ENCODE data around the gene ALOX15B. TPM values are rescaled to one million over a fixed set of nuclear protein-coding genes. Genes with fewer than 3 reads are reported as not detected.
A peak's percentile ranks its signal among the peaks of the same experiment; 100 is the strongest.

The ALOX15B gene
- polyA plus RNA-seq, 3 donors, result 1.7 to 2.8 (median 2.0) TPM

GRCh38 chr17:8053600-8053999 is 14.7 kb downstream of the ALOX15B start:
- H3K9me3 ChIP-seq (replicated peaks in 1 of 2; ENCODE audit: control insufficient read depth in 1 of 2, insufficient read depth in 1 of 2, low read length in 2 of 2), result no peaks in the 10 kb centered on the region
- Mint-ChIP-seq H3K9me3 (no peaks in the 10 kb centered on the region), H3K36me3 (peaks cover 0 to under 1% of the 10 kb centered on the region in 2 donors), H3K4me1 (peaks cover 35% of the 10 kb centered on the region), H3K27ac (no peak overlapping the region), H3K27me3 (ENCODE audit: low read depth in 3 of 3) (peaks cover 0 to 3% (median 0%) of the 10 kb centered on the region in 3 donors), H3K4me3 (no peak overlapping the region)
- 98% methylated on average over 7 of the region's 7 CpGs for WGBS (ENCODE audit: insufficient coverage)
- no peaks in the 10 kb centered on the region for H3K79me2 ChIP-seq (ENCODE audit: insufficient read depth, low read length)
- TF ChIP-seq, protein P1, sequence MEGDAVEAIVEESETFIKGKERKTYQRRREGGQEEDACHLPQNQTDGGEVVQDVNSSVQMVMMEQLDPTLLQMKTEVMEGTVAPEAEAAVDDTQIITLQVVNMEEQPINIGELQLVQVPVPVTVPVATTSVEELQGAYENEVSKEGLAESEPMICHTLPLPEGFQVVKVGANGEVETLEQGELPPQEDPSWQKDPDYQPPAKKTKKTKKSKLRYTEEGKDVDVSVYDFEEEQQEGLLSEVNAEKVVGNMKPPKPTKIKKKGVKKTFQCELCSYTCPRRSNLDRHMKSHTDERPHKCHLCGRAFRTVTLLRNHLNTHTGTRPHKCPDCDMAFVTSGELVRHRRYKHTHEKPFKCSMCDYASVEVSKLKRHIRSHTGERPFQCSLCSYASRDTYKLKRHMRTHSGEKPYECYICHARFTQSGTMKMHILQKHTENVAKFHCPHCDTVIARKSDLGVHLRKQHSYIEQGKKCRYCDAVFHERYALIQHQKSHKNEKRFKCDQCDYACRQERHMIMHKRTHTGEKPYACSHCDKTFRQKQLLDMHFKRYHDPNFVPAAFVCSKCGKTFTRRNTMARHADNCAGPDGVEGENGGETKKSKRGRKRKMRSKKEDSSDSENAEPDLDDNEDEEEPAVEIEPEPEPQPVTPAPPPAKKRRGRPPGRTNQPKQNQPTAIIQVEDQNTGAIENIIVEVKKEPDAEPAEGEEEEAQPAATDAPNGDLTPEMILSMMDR (IDR thresholded peaks at IDR 0.05), result no peak
- no peaks in the 10 kb centered on the region for H3K36me3 ChIP-seq (replicated peaks in 1 of 2; ENCODE audit: control insufficient read depth in 1 of 2, insufficient read depth in 2 of 2, low read length in 2 of 2)
- no peak overlapping the region for H3K4me2 ChIP-seq (replicated peaks; ENCODE audit: extremely low read depth, low read length, poor library complexity, severe bottlenecking)
- no peak for DNase-seq
- H3K9ac ChIP-seq (ENCODE audit: insufficient read depth, low read length, poor library complexity, severe bottlenecking), result no peak overlapping the region
- no peaks in the 10 kb centered on the region for H4K20me1 ChIP-seq (ENCODE audit: insufficient read depth, low read length)
- peaks cover 39 to 42% of the 10 kb centered on the region in 2 donors for H3K4me1 ChIP-seq (ENCODE audit: control insufficient read depth in 1 of 2, insufficient read depth in 2 of 2, low read length in 2 of 2)
- H3K4me3 ChIP-seq (replicated peaks in 1 of 3; ENCODE audit: low read depth in 2 of 3, low read length in 3 of 3), result no peak overlapping the region
- H3K27me3 ChIP-seq (ENCODE audit: control insufficient read depth in 2 of 2, insufficient read depth in 2 of 2, low read length in 2 of 2), result no peaks in the 10 kb centered on the region
- no peak overlapping the region for H3K27ac ChIP-seq (ENCODE audit: low read depth in 1 of 2, low read length in 2 of 2)
- H2AFZ ChIP-seq (ENCODE audit: insufficient read depth, low read depth, low read length, poor library complexity, severe bottlenecking), result no peak overlapping the region
- intact Hi-C loops (cut with micrococcal nuclease), result loop anchor here in 1 of 2 donors (10.0 kb wide), 1 partner anchor 309 kb away; no protein-coding TSS in a partner anchor

GRCh38 chr17:8055851-8056231 is 17.0 kb downstream of the ALOX15B start:
- peak overlapping the region; percentile 45 to 74 for H3K4me3 Mint-ChIP-seq
- Histone ChIP-seq H3K27ac (ENCODE audit: low read depth in 1 of 2, low read length in 2 of 2) (peak overlapping the region; percentile 75 to 82), H3K4me2 (replicated peaks; ENCODE audit: extremely low read depth, low read length, poor library complexity, severe bottlenecking) (peak overlapping the region; percentile 69), H3K27me3 (ENCODE audit: control insufficient read depth in 2 of 2, insufficient read depth in 2 of 2, low read length in 2 of 2) (peaks cover 0 to 2% of the 10 kb centered on the region in 2 donors), H4K20me1 (ENCODE audit: insufficient read depth, low read length) (no peaks in the 10 kb centered on the region), H3K79me2 (ENCODE audit: insufficient read depth, low read length) (no peaks in the 10 kb centered on the region), H3K4me1 (ENCODE audit: control insufficient read depth in 1 of 2, insufficient read depth in 2 of 2, low read length in 2 of 2) (peaks cover 39 to 42% of the 10 kb centered on the region in 2 donors), H3K9ac (ENCODE audit: insufficient read depth, low read length, poor library complexity, severe bottlenecking) (no peak overlapping the region), H2AFZ (ENCODE audit: insufficient read depth, low read depth, low read length, poor library complexity, severe bottlenecking) (no peak overlapping the region), H3K36me3 (replicated peaks in 1 of 2; ENCODE audit: control insufficient read depth in 1 of 2, insufficient read depth in 2 of 2, low read length in 2 of 2) (no peaks in the 10 kb centered on the region), H3K9me3 (replicated peaks in 1 of 2; ENCODE audit: control insufficient read depth in 1 of 2, insufficient read depth in 1 of 2, low read length in 2 of 2) (no peaks in the 10 kb centered on the region), H3K4me3 (replicated peaks in 1 of 3; ENCODE audit: low read depth in 2 of 3, low read length in 3 of 3) (peak overlapping the region in 2 of 3 experiments; percentile 2 to 61)
- 42% methylated on average over 2 of the region's 3 CpGs for WGBS (ENCODE audit: insufficient coverage)
- peaks cover 37% of the 10 kb centered on the region for H3K4me1 Mint-ChIP-seq
- intact Hi-C loops (cut with micrococcal nuclease), result loop anchor here (2.0 to 10.0 kb wide), 6 partner anchors 39 to 1044 kb away; partner anchors contain the start of gene RNASEK (in 1 of the 2)
- no peaks in the 10 kb centered on the region for H3K36me3 Mint-ChIP-seq
- TF ChIP-seq, protein P1 (IDR thresholded peaks at IDR 0.05), result no peak
- peaks cover under 1 to 7% (median 3%) of the 10 kb centered on the region in 3 donors for H3K27me3 Mint-ChIP-seq (ENCODE audit: low read depth in 3 of 3)
- no peaks in the 10 kb centered on the region for H3K9me3 Mint-ChIP-seq
- peak overlapping the region; percentile 91 to 97 (median 95) for H3K27ac Mint-ChIP-seq
- no peak for DNase-seq
